Neural cell (in vitro differentiated cells): ENCODE measurements around the gene KRT9.

Experiments
- EZH2 ChIP-seq: fragments of 200-600, 300-800 bp; shearing (Covaris generic), sonication (generic); IDR thresholded peaks from 2 replicates; pipeline ENCODE4 v1.6.1; 2014; ENCODE audit warnings: antibody characterized with exemption, low read length, borderline replicate concordance, mild to moderate bottlenecking; ENCODE audit not compliant: insufficient read depth, poor library complexity, severe bottlenecking
- MXI1 ChIP-seq: fragments of 450-650 bp; conservative IDR thresholded peaks from 2 replicates; pipeline ENCODE4 v1.6.1; 2014; ENCODE audit warnings: antibody characterized with exemption, mild to moderate bottlenecking; ENCODE audit not compliant: poor library complexity, severe bottlenecking
- POLR2AphosphoS5 ChIP-seq: IDR thresholded peaks from 2 replicates; pipeline ENCODE4 v1.6.1; 2012
- TAF1 ChIP-seq: IDR thresholded peaks from 2 replicates; pipeline ENCODE4 v1.6.1; 2012; ENCODE audit warnings: low read depth
- TF ChIP-seq, protein P1 (sequence below): fragments of 450-650 bp; IDR thresholded peaks from 2 replicates; pipeline ENCODE4 v1.5.1; 2014; ENCODE audit warnings: antibody characterized with exemption, mild to moderate bottlenecking, moderate library complexity; ENCODE audit not compliant: poor library complexity, severe bottlenecking
- TF ChIP-seq, protein P2 (sequence below): IDR thresholded peaks from 2 replicates; pipeline ENCODE4 v1.6.1; 2012; ENCODE audit warnings: borderline replicate concordance

DNA sequence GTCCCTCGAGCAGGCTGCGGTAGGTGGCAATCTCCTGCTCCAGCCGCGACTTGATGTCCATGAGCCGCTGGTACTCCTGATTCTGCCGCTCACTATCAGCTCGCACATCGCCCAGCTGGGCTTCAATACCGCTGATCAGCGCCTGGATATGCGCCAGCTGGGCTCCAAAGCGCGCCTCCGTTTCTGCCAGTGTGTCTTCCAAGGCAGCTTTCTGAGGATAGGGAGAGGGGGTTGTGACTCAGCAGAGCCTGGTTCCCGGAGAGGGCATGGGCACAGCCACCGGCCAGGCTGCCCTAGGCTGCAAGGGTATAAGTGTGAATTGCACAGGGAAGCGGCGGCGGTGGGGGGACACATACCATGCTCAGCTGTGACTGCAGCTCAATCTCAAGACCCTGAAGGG lies 48.1 kb downstream of the KRT9 start:
- TF ChIP-seq, protein P1, sequence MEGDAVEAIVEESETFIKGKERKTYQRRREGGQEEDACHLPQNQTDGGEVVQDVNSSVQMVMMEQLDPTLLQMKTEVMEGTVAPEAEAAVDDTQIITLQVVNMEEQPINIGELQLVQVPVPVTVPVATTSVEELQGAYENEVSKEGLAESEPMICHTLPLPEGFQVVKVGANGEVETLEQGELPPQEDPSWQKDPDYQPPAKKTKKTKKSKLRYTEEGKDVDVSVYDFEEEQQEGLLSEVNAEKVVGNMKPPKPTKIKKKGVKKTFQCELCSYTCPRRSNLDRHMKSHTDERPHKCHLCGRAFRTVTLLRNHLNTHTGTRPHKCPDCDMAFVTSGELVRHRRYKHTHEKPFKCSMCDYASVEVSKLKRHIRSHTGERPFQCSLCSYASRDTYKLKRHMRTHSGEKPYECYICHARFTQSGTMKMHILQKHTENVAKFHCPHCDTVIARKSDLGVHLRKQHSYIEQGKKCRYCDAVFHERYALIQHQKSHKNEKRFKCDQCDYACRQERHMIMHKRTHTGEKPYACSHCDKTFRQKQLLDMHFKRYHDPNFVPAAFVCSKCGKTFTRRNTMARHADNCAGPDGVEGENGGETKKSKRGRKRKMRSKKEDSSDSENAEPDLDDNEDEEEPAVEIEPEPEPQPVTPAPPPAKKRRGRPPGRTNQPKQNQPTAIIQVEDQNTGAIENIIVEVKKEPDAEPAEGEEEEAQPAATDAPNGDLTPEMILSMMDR: no peak
- TF ChIP-seq, protein P2, sequence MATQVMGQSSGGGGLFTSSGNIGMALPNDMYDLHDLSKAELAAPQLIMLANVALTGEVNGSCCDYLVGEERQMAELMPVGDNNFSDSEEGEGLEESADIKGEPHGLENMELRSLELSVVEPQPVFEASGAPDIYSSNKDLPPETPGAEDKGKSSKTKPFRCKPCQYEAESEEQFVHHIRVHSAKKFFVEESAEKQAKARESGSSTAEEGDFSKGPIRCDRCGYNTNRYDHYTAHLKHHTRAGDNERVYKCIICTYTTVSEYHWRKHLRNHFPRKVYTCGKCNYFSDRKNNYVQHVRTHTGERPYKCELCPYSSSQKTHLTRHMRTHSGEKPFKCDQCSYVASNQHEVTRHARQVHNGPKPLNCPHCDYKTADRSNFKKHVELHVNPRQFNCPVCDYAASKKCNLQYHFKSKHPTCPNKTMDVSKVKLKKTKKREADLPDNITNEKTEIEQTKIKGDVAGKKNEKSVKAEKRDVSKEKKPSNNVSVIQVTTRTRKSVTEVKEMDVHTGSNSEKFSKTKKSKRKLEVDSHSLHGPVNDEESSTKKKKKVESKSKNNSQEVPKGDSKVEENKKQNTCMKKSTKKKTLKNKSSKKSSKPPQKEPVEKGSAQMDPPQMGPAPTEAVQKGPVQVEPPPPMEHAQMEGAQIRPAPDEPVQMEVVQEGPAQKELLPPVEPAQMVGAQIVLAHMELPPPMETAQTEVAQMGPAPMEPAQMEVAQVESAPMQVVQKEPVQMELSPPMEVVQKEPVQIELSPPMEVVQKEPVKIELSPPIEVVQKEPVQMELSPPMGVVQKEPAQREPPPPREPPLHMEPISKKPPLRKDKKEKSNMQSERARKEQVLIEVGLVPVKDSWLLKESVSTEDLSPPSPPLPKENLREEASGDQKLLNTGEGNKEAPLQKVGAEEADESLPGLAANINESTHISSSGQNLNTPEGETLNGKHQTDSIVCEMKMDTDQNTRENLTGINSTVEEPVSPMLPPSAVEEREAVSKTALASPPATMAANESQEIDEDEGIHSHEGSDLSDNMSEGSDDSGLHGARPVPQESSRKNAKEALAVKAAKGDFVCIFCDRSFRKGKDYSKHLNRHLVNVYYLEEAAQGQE: no peak
- no peak for TF ChIP-seq POLR2AphosphoS5
- TF ChIP-seq EZH2: no peak
- no peak for TF ChIP-seq TAF1
- no peak for TF ChIP-seq MXI1
